IMR-90 (cell line): ENCODE data around the gene PLXDC1.

Experiments used
- CEBPB ChIP-seq: IDR thresholded peaks from 2 replicates; pipeline ENCODE4 v1.6.1; 2012; ENCODE audit warnings: low read depth, low read length, improper control_type of control experiment
- MAFK ChIP-seq: IDR thresholded peaks from 2 replicates; pipeline ENCODE4 v1.6.1; 2012; ENCODE audit warnings: low read depth, low read length, improper control_type of control experiment
- MAZ ChIP-seq: IDR thresholded peaks from 2 replicates; pipeline ENCODE4 v1.6.1; 2012; ENCODE audit warnings: low read depth, mild to moderate bottlenecking, low read length, improper control_type of control experiment, moderate library complexity, borderline replicate concordance
- POLR2A ChIP-seq: IDR thresholded peaks from 2 replicates; pipeline ENCODE4 v1.6.1; 2012; ENCODE audit warnings: mild to moderate bottlenecking, low read depth, low read length
- RAD21 ChIP-seq: IDR thresholded peaks from 2 replicates; pipeline ENCODE4 v1.6.1; 2012; ENCODE audit warnings: low read length, improper control_type of control experiment
- TF ChIP-seq, protein P1 (sequence below): conservative IDR thresholded peaks from 2 replicates; pipeline ENCODE4 v1.5.1; 2012; ENCODE audit warnings: mild to moderate bottlenecking, low read depth, low read length, improper control_type of control experiment

DNA sequence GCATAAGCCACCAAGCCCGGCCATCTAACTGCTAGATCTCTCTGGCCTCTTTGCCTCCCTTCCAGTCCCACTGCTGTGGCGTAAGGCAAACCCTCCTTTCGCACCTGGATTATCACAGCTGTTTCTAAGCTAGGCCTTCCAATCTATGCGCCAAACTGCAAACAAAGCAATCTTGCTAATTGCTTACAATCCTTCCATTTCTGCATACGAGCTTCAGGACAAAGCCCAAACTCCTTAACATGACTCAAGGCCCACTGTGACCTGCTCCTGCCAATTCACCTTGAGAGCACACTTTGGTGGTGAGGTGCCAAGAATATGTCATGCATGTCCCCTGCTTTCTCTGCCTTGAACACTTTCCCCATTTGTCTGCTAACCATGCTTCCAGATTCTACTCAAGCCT lies 20.5 kb upstream of the PLXDC1 start:
- TF ChIP-seq RAD21: no peak
- TF ChIP-seq, protein P1, sequence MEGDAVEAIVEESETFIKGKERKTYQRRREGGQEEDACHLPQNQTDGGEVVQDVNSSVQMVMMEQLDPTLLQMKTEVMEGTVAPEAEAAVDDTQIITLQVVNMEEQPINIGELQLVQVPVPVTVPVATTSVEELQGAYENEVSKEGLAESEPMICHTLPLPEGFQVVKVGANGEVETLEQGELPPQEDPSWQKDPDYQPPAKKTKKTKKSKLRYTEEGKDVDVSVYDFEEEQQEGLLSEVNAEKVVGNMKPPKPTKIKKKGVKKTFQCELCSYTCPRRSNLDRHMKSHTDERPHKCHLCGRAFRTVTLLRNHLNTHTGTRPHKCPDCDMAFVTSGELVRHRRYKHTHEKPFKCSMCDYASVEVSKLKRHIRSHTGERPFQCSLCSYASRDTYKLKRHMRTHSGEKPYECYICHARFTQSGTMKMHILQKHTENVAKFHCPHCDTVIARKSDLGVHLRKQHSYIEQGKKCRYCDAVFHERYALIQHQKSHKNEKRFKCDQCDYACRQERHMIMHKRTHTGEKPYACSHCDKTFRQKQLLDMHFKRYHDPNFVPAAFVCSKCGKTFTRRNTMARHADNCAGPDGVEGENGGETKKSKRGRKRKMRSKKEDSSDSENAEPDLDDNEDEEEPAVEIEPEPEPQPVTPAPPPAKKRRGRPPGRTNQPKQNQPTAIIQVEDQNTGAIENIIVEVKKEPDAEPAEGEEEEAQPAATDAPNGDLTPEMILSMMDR: no peak
- no peak for TF ChIP-seq MAFK
- TF ChIP-seq POLR2A: no peak
- TF ChIP-seq MAZ: no peak
- TF ChIP-seq CEBPB: no peak
